ENCODE data around the gene ARID3B.
"Not testable (repeated sequence)": the region's sequence is repeated elsewhere in the genome, so short reads cannot be mapped to it uniquely, and the experiment has no call there.

ARID3B gene

DNA sequence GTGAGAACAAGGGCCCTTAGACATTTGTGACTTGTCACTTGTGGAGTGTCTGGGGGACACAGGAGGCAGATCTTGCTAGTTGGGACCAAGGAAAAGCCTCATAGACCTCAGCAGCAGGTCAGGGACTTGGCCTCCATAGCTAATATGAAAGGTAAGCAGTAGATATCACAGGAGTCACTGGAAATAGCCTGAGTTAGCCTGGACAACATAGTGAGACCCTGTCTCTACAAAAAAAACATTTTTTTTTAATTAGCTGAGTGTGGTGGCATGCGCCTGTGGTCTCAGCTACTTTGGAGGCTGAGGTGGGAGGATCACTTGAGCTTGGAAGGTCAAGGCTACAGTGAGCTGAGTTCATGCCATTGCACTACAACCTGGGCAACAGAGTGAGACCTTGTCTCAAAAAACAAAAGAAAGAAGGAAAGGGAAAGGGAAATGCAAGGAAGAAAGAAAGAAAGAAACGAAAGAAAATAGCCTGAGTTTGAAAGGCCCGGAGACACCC, 37.5 kb downstream of the ARID3B start:
- DNase-seq = no peak

- no peak for DNase-seq
Measured at GRCh38 chr15:74579001-74579400, 38.0 kb downstream of the ARID3B start.

DNA sequence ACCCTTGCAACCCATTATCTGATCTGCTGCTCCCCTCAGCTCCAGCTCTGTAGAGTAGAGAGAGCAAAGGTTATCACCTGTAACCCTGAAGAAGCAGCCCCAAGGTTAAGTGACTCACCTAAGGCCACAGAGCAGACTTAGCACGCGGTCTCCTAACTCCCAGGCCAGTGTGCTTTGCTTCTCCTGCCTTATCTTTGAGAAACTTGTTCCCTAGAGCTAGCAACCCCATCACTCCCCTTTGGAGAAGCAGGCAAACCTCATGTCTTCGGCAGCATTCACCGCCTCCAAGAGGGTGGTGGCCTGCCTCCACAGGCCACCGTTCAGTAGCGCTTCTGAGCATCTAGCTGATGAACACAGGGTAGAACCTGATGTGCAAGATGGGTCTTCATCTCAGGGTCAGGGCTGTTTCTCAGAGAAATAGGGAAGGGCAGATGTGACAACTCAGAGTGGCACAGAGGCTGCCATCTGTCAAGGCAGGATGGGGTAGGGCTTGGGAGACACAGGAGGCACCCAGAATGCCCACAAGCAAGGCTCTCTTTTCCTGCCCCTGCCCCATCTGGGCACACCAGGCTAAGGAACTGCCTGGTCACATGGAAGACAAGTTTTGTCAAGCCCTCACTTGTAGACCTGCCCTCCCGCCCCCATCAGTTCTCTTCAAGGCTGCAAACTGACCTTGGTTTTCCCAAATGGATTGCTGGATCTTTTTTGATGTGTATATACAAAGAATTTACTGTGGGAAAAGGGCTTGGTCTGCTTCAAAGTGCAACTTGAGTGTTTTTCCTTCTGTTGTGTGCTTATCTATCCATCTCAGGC, 39.7 kb downstream of the ARID3B start:
- DNase-seq = no peak

DNA sequence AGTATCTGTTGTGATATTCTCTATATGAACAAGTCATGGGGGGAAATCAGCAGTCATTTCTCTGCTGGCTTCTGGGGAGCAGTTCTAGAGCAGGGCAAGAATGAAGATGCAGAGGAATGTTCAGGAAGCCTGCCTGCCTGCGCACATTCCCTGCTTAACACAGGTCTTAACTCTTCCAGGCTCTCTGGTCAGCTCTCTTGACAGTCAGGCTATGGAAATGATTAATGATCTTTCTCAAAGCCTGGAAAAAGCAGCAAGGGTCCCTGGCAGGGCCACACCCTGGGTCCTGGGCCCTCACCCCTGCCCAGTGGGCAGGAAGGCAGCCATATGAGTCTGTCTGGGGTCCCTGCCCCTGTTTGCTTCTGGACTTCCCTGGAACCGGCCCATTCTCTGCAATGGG, 43.2 kb downstream of the ARID3B start:
- no peak for DNase-seq

DNA sequence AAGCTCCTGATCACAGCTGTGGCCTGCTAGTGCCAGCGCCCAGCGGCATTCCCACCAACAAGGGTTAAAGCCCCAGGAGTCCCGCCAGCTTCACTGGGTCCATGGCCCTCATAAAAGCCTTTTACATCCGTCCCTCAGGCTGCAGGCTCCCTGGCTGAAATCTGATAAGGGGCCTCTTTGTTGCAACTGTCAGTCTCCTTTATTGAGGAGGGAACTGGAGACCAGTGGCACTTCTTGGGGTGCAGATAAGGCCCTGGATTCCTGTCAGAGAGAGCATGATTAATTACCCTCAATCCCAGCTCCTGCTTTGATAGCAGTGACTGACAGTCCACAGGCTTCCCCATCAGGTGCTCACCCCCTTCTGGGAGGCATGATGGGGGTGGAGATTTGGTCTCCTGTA, 43.8 kb downstream of the ARID3B start:
- DNase-seq = no peak

- DNase-seq = no peak
Measured at GRCh38 chr15:74585191-74585590, 44.2 kb downstream of the ARID3B start.

- no peak for DNase-seq
Measured at GRCh38 chr15:74585857-74586256, 44.8 kb downstream of the ARID3B start.

GRCh38 chr15:74589826-74590225, 48.8 kb downstream of the ARID3B start:
- no peak for DNase-seq

GRCh38 chr15:74592222-74592621, 51.2 kb downstream of the ARID3B start:
- DNase-seq = no peak

DNA sequence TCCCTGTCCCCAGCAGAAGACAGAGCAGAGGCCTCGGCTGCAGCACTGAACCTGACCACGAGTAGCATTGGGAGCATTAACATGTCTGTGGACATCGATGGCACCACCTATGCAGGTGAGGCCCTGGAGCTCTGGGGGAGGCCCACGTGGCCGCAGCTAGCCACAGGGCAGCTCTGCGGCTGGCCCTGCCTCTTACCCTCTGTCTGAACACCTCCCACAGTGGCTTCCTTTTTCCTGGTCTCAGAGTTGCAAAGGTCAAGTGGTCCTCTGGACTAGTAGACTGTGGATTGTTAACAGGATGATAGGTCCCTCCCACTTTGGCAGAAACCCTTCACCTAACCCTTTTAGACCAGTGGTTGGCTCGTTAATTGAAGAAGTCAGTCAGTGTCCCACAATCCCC, 52.1 kb downstream of the ARID3B start:
- DNase-seq = no peak

DNA sequence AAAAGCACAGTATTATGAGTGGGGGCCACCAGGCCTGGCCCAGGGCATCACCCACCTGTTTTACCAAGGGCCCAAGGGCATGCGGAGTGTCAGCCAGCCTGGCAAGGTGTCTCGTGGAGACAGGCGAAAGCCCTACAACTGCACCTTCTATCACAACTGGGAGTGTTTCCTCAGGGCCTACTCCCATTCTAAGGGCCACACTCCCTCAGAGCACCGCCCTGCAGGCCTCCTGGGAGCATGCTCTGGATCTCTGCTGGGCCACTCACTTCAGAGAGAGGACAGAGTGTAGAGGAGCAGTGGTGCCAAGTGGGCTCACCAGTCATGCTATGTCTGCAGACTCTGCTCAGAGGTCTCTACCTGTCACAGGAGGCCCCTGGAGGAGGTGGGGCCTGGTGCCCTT, 53.4 kb downstream of the ARID3B start:
- no peak for DNase-seq

GRCh38 chr15:74595271-74595670, 54.3 kb downstream of the ARID3B start:
- DNase-seq = no peak

GRCh38 chr15:74596736-74597135, 55.7 kb downstream of the ARID3B start:
- DNase-seq = not testable (repeated sequence)

DNA sequence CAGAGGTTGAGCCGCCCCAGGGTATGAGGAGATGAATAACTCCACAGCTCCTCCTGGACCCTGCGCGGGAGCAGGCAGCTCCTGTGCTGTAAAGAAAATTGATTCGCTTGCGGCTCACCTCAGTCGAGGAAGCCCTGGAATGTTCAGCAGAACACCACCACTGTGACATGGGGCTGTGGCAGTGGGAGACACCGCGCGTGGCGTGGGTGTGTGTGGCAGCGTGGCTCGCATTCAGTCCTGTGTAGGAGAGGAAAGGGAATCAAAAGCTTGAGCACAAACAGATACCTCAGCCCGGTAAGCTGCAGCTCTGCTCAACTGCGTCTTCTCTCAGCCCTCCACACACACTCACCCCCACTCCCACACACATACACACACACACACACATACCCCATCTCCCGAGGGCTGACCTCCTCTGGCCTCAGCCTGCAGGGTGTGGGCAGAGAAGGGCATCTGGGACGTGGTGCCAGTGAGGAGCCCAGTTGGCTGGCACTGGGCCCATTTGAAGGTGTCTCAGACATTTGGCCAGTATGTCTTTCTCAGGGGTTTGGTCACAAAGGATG, 56.2 kb downstream of the ARID3B start:
- not testable (repeated sequence) for DNase-seq

- peak; percentile 61 to 71 (median 64) for DNase-seq
Measured at GRCh38 chr15:74598126-74598842, 57.3 kb downstream of the ARID3B start.

DNA sequence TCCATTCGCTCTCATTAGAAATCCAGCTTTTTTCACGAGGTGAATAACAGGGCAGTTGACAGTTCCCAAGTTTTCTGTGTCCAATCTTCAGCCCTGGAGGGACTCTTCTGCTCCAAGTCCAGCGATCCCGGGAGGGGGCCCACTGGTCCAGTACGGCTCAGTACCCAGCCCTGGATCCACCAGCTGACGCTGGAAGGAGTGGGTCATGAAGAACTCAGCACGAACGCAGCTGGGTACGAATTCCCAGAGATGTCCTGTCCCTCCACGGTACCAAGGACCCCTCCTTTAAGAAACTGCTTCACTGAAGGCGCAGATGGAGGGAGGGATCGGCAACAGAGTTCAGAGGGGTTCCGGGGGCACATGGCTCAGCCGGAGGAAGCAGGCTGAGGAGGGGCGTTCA, 58.1 kb downstream of the ARID3B start:
- DNase-seq = no peak

DNA sequence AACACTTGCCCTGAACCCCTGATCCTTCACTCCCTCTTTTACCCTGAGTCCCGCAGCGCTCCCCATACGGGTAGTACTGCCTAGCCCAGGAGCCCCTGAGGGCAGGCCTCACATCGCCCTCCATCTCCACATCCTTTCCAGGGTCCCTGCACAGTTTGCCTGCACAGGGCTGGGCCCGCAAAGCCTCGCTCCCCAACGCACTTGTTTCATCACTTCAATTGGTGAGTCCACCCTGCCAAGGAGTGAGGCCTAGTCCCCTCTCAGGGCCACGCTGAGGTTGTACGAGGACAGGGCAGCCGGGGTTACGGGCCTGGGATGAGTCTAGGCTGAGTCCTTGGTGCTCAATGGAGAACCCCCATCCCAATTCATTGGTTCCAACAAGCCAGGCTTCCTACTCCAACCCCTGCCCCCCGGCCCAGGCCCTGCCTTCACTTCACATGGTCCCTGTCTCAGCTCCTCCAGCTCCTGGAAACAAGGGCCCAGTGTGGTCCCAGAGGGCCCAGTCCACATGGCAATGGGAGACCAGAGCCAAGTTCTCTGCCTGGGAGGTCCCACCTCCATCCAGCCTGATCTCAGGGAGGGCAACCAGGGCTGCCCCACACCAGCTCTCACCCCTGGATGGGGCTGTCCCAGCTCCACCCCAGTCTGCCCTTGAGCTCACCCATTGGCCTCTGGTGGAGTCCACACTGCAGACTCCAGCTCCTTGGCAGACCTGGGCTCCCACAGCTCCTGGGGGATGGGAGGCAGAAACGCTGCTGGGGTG, 62.2 kb downstream of the ARID3B start:
- no peak for DNase-seq

DNA sequence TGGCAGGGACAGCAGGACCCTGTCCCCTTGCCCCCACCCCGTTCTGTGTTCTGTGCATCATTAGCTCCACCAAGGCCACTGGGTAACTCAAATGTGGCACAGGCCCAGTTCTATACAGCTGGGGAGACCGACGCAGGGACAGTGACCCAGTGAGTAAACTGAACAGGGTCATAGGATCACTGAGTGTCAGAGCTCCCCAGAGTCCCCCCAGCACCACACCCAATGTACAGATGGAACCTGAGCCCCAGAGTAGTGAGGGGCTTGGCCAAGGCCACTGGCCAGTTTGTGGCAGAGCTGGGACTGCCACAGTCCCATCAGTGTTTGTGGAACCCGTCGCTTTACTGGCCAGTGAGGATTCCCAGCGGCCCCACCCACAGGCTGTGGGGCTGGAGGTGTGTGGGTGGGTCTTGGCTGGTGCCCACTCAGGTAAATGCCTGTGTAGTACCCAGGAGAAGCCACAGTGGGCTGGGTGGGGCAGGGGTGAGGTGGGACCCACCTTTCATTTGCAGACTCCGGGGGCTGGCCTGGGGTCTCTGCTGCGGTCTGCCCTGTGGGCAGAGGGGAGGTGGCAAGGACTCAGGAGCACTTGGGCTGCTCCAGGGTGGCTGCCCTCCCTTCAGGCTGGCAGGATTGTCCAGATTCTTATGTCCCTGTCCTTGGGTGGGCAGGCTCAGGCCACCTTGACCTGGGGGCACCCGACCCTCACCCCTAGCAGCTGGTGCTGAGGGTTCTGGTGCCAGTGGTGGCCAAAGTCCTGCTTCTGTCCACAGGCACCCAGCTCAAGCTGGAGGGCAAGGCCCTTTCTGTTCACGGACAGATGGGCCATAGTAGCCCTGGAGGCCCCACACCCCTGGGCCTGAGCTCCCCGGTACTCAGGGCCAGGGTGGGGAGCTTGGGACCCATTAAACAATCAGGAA, 63.0 kb downstream of the ARID3B start:
- DNase-seq = no peak

- DNase-seq = no peak
Measured at GRCh38 chr15:74604983-74605794, 64.2 kb downstream of the ARID3B start.

DNA sequence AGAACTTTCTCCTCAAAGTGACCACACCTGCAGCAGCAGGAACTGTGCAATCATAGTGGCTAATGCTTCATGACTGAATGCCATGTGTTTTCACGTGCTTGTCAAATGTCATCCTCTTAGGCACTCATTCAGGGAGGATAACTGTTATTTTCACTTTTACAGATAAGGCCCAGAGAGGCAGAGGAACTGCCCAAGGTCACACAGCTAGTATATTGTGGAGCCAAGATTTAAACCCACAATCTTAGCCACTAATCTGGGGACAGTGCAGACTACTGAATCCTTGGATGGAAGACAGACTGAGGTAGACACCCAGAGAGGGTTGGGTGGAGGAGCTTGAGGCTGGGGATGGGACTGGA, 64.8 kb downstream of the ARID3B start:
- DNase-seq = no peak

- no peak for DNase-seq
Measured at GRCh38 chr15:74608786-74609185, 67.8 kb downstream of the ARID3B start.

Data from activated CD4-positive, CD25-positive, alpha-beta regulatory T cell (primary cell).